Uterus (tissue), 4 donors: Measurements from ENCODE around the gene FGD2. TPM values are rescaled to one million over a fixed set of nuclear protein-coding genes. Genes with fewer than 3 reads are reported as not detected.

ENCODE experiments used
- DNase-seq, 2 donors: peaks; one replicate each; pipeline ENCODE4 v3.0.0-alpha.2; 2019 to 2020
- H3K27ac ChIP-seq, 2 donors: fragments of 200-600 bp; sonication (generic); 1 replicate in 1 of 2; 2 replicates in 1 of 2; pipeline ENCODE4 v1.5.1; 2016 to 2018
- H3K27me3 ChIP-seq, 2 donors: fragments of 200-600 bp; sonication (generic); one replicate each; pipeline ENCODE4 v1.5.1; 2018 to 2019; ENCODE audit warnings: control low read depth in 1 of 2
- H3K36me3 ChIP-seq, 2 donors: fragments of 200-600 bp; sonication (generic); one replicate each; pipeline ENCODE4 v1.5.1; 2019; ENCODE audit warnings: control low read depth in 1 of 2
- H3K4me1 ChIP-seq, 2 donors: fragments of 200-600 bp; sonication (generic); one replicate each; pipeline ENCODE4 v1.5.1; 2018 to 2019; ENCODE audit warnings: control low read depth in 1 of 2
- H3K4me3 ChIP-seq, 2 donors: fragments of 200-600 bp; sonication (generic); 1 replicate in 1 of 2; 2 replicates in 1 of 2; pipeline ENCODE4 v1.5.1; 2018 to 2019; ENCODE audit warnings: mild to moderate bottlenecking in 1 of 2
- H3K9me3 ChIP-seq, 2 donors: fragments of 200-600 bp; sonication (generic); one replicate each; pipeline ENCODE4 v1.5.1; 2019; ENCODE audit warnings: control low read depth in 1 of 2
- POLR2A ChIP-seq, 2 donors: fragments of 450-650 bp; IDR thresholded peaks; one replicate each; pipeline ENCODE4 v1.6.1; 2016; ENCODE audit warnings: antibody characterized with exemption in 2 of 2, mild to moderate bottlenecking in 1 of 2, moderate library complexity in 1 of 2
- intact Hi-C: fragments of 100-400 bp; cut with DNase I; formaldehyde crosslinking; loops from one replicate; pipeline ENCODE4 v1.15.1; 2023; ENCODE audit warnings: low total_unique reads
- total RNA-seq, 4 donors: library from RNA; depleted of rRNA in 3 of 4; stranded (reverse); fragments of >200 nt in 3 of 4; gene quantifications; one replicate each; pipeline versions ENCODE4 v1.1.0 to v1.2.4, GENCODE V29; 2014 to 2023
- TF ChIP-seq, protein P1 (sequence below), 4 experiments: fragments of 200-600 bp in 2 of 4; fragments of 450-650 bp in 2 of 4; sonication (generic) in 2 of 4; IDR thresholded peaks; one replicate each; pipeline ENCODE4 v1.5.1; 2016 to 2019; ENCODE audit warnings: antibody characterized with exemption in 4 of 4, mild to moderate bottlenecking in 2 of 4, moderate library complexity in 1 of 4
- donor health status: DM: yes; HTN: yes; CAD: no.

FGD2 gene
- total RNA-seq, 4 donors from 2014 or later = 0.51 to 27.6 (median 11.5) TPM

DNA sequence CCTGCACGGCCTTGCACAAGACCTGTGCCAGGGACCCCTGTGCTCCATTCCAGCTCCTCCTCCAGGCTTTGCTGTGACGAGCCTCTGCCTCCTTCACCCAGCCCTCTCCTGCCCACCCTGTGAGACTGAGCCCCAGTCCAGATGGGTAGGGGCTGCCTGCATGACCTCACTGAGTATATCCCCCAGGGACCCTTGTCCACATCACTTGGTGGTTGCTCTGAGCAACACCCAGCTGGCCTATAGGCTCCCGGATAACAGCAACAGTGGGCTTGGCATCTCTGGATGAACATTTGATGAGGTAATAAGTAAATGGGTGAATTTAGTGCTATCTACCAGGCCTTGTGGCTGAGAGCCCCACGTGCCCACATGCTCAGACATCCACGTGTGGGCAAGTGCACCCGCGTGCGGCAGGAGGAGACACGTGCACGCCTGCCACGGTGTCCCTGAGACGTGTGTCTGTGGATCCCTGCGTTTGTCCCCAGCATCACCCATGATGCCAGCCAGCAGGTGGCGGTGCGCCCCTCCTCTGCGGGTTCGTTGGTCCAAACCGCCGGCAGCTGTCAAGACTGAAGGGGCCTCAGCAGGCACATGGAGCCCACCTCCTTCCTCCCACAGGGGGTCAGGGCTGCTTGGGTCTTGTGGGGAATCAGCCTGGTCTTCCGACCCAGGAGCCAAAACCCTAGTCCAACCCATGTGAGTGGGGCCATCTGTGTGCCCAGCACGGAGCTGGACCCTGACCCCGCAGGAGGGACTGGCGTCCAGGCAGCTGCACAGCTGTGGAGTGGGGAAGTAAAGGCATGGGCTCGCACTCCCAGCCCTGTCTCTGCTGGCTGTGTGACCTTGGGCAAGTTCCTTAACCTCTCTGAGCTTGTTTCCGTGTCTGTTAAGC is 45.9 kb downstream of the FGD2 start:
- intact Hi-C loops = no loop called here
- Histone ChIP-seq H3K4me1 (no peaks in the 10 kb centered on the region), H3K9me3 (no peaks in the 10 kb centered on the region), H3K27me3 (no peaks in the 10 kb centered on the region), H3K27ac (no peak overlapping the region), H3K36me3 (no peaks in the 10 kb centered on the region), H3K4me3 (no peak overlapping the region)
- no peak for TF ChIP-seq POLR2A (IDR thresholded peaks at IDR 0.05)
- TF ChIP-seq, protein P1, sequence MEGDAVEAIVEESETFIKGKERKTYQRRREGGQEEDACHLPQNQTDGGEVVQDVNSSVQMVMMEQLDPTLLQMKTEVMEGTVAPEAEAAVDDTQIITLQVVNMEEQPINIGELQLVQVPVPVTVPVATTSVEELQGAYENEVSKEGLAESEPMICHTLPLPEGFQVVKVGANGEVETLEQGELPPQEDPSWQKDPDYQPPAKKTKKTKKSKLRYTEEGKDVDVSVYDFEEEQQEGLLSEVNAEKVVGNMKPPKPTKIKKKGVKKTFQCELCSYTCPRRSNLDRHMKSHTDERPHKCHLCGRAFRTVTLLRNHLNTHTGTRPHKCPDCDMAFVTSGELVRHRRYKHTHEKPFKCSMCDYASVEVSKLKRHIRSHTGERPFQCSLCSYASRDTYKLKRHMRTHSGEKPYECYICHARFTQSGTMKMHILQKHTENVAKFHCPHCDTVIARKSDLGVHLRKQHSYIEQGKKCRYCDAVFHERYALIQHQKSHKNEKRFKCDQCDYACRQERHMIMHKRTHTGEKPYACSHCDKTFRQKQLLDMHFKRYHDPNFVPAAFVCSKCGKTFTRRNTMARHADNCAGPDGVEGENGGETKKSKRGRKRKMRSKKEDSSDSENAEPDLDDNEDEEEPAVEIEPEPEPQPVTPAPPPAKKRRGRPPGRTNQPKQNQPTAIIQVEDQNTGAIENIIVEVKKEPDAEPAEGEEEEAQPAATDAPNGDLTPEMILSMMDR (IDR thresholded peaks at IDR 0.05) = peak; percentile 89 to 97 (median 96)
- peak; percentile 89 for DNase-seq

DNA sequence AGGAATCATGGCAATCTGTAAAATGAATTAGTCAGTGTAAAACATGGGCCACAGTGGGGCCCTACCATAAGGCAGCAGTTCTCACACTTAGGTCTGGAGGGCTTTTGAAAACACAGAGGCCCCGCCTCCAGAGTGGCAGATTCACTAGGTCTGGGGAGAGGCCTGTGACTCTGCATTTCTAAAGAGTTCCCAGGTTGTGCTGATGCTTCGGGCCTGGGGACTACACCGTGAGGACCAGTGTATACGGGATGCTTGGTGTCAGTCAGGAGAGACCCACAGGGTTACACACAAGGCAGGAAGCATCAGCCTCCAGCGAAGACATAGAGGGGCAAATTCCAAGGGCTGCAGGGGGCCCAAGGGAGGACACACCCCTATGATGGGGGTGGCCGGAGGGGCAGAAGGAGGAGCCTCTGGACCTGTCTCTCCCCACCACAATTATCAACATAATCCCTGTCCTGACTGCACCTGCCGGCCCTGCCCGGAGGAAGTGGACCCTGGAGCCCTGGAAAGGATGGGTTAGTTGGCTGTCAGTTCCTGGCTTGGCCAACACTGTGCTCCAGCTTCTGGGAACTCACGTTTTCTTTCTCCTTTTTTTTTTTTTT is 46.7 kb downstream of the FGD2 start:
- intact Hi-C loops = no loop called here
- no peak for TF ChIP-seq POLR2A (IDR thresholded peaks at IDR 0.05)
- TF ChIP-seq, protein P1 (IDR thresholded peaks at IDR 0.05) = no peak
- H3K9me3 ChIP-seq = no peaks in the 10 kb centered on the region
- H3K27me3 ChIP-seq = no peaks in the 10 kb centered on the region
- H3K4me3 ChIP-seq = no peak overlapping the region
- H3K27ac ChIP-seq = no peak overlapping the region
- no peaks in the 10 kb centered on the region for H3K36me3 ChIP-seq
- DNase-seq = no peak
- no peaks in the 10 kb centered on the region for H3K4me1 ChIP-seq

DNA sequence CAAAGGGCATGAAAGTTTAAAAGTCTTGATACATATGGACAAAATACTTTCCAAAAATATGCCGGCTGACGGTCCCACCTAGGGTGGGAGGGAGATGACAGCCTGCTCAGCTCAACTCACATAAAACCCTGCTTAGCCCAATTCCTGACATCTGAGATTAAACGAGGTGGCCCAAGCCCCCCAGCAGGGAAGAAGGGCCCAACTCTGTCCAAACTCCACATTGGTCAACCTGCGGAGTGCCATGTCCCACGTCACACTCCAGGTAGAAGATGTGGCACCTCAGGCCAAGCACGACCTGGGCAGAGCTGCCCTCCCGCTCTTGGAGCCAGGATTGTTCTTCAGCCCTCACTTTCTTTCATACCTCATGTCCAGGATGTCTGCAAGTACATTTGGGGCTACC is 48.2 kb downstream of the FGD2 start:
- intact Hi-C loops = no loop called here
- no peaks in the 10 kb centered on the region for H3K27me3 ChIP-seq
- H3K27ac ChIP-seq = no peak overlapping the region
- no peak for TF ChIP-seq POLR2A (IDR thresholded peaks at IDR 0.05)
- no peaks in the 10 kb centered on the region for H3K4me1 ChIP-seq
- H3K4me3 ChIP-seq = no peak overlapping the region
- H3K9me3 ChIP-seq = no peaks in the 10 kb centered on the region
- no peak for DNase-seq
- no peaks in the 10 kb centered on the region for H3K36me3 ChIP-seq

DNA sequence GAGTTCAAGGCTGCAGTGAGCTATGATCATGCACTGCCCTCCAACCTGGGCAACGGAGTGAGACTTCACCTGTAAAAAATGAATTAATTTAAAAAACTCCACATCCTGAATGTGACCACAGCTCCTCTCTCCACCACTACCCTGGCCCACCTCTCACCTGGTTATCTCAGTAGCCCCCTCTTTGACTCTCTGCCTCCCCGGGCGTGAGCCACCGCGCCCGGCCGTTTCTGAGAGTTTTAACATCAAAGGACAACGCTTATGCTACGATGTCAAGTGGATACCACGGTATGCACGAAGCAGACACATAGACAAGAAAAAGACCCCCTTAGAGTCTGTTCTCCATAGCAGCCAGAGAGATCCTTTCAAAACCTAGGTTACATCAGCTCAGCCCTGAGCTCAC is 48.7 kb downstream of the FGD2 start:
- no peaks in the 10 kb centered on the region for H3K4me1 ChIP-seq
- DNase-seq = no peak
- H3K9me3 ChIP-seq = no peaks in the 10 kb centered on the region
- intact Hi-C loops = no loop called here
- no peak for TF ChIP-seq POLR2A (IDR thresholded peaks at IDR 0.05)
- TF ChIP-seq, protein P1 (IDR thresholded peaks at IDR 0.05) = no peak
- H3K4me3 ChIP-seq = no peak overlapping the region
- no peaks in the 10 kb centered on the region for H3K27me3 ChIP-seq
- H3K27ac ChIP-seq = no peak overlapping the region
- no peaks in the 10 kb centered on the region for H3K36me3 ChIP-seq

DNA sequence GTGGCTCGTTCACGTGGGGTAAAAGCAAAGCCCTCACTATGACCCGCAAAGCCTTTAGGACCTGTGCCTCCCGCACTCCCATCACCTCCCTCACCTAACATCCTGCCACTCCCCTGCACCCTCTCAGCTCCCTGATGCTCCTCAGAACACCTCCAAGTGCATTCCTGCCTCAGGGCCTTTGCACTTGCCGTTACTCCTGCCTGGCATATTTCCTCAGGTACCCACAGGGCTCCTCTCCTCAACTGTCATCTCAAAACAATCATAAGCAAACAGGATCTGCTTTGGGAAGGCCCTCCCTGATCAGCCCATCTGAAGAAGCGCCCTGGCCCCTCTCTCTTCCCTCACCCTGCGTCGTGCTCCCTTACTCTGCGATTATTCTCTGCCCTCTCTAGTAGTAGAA is 49.1 kb downstream of the FGD2 start:
- DNase-seq = no peak
- Histone ChIP-seq H3K4me1 (no peaks in the 10 kb centered on the region), H3K27me3 (no peaks in the 10 kb centered on the region), H3K36me3 (no peaks in the 10 kb centered on the region), H3K4me3 (no peak overlapping the region), H3K27ac (no peak overlapping the region), H3K9me3 (no peaks in the 10 kb centered on the region)
- no peak for TF ChIP-seq POLR2A (IDR thresholded peaks at IDR 0.05)
- TF ChIP-seq, protein P1 (IDR thresholded peaks at IDR 0.05) = no peak
- intact Hi-C loops = no loop called here
